Gastrocnemius medialis (tissue), 4 donors: ENCODE measurements around the gene LARP1.

Experiments
- CTCF ChIP-seq, 5 experiments: fragments of 450-650 bp in 3 of 5; fragments of 200-600 bp in 2 of 5; sonication (generic) in 2 of 5; IDR thresholded peaks in 4 of 5; conservative IDR thresholded peaks in 1 of 5; 1 replicate in 4 of 5; 2 replicates in 1 of 5; pipeline ENCODE4 v1.5.1; 2016 to 2019; ENCODE audit warnings: antibody characterized with exemption in 5 of 5, mild to moderate bottlenecking in 3 of 5, moderate library complexity in 3 of 5
- POLR2A ChIP-seq, 2 donors: fragments of 450-650 bp; IDR thresholded peaks; one replicate each; pipeline ENCODE4 v1.6.1; 2017; ENCODE audit warnings: antibody characterized with exemption in 2 of 2, mild to moderate bottlenecking in 2 of 2, moderate library complexity in 2 of 2

- TF ChIP-seq CTCF (IDR thresholded peaks at IDR 0.05 in 4 of 5, conservative IDR thresholded peaks at IDR 0.05 in 1 of 5) (no peak), POLR2A (IDR thresholded peaks at IDR 0.05) (no peak)
Observed at GRCh38 chr5:154819546-154819945, 64.4 kb downstream of the LARP1 start.
